GM12872 (cell line): ENCODE results near the gene PIGW.

Source experiments
- TF ChIP-seq, protein P1 (sequence below): IDR thresholded peaks from 3 replicates; pipeline ENCODE4 v1.5.1; 2011; ENCODE audit warnings: low read depth, mild to moderate bottlenecking, low read length, moderate library complexity; ENCODE audit not compliant: insufficient read depth

Gene PIGW

GRCh38 chr17:36504156-36504545 lies 30.6 kb upstream of the PIGW start:
- TF ChIP-seq, protein P1, sequence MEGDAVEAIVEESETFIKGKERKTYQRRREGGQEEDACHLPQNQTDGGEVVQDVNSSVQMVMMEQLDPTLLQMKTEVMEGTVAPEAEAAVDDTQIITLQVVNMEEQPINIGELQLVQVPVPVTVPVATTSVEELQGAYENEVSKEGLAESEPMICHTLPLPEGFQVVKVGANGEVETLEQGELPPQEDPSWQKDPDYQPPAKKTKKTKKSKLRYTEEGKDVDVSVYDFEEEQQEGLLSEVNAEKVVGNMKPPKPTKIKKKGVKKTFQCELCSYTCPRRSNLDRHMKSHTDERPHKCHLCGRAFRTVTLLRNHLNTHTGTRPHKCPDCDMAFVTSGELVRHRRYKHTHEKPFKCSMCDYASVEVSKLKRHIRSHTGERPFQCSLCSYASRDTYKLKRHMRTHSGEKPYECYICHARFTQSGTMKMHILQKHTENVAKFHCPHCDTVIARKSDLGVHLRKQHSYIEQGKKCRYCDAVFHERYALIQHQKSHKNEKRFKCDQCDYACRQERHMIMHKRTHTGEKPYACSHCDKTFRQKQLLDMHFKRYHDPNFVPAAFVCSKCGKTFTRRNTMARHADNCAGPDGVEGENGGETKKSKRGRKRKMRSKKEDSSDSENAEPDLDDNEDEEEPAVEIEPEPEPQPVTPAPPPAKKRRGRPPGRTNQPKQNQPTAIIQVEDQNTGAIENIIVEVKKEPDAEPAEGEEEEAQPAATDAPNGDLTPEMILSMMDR: no peak

- TF ChIP-seq, protein P1: no peak
Observed at GRCh38 chr17:36505171-36505570, 29.6 kb upstream of the PIGW start.

GRCh38 chr17:36506249-36506826 lies 28.4 kb upstream of the PIGW start:
- TF ChIP-seq, protein P1: no peak

- TF ChIP-seq, protein P1: no peak
Observed at GRCh38 chr17:36506831-36507230, 28.0 kb upstream of the PIGW start.

DNA sequence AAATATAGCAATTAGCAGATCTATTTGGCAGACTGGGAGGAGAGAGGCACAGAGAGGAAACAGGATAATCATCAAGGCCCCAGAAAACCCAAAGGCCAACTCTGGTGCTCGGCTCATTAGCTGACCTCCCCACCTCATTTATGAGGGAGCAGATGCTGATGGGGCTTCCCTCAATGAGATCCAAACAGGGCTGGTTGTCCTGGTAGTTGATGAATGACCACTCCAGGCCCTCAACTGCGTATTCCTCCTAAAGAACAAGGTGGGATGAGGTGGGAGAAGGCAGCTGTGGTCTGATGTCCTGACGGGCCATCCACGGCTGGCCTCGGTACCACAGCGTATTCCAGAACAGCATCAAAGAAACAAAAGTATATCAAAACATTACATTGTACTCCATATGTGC lies 27.5 kb upstream of the PIGW start:
- TF ChIP-seq, protein P1: no peak

DNA sequence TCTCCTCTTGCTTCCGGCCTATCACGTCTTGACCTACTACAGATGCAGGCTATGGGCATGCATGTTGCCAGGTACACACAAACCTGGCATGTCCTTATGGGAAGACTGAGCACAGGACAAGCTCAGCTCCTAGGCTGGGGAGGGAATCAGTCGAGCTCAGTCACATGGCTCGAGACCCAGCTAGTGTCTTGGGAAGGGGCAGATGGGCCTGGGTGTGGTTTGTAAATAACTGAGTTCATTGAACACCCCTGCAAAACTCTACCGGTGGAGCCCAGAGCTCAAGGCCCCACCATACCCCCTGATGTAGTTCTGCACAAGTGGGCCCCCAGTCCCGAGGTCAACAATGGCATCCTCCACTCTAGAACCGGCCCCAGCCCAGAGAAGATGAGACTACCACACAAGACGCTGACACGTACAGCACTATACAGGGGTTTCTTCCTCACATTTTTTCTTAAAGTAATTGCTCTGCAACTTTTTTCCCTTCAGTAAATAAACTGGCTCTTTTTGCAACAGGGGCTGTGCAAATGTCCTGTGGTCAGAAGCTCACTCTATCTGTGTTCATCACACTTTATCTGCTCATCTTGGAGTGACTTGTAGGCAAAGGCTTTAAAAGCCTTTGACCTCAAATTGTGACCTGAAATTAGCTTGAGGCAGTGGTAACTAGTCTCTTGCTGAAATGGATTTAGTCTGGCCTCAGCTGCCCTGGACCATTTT lies 25.4 kb upstream of the PIGW start:
- TF ChIP-seq, protein P1: no peak

- TF ChIP-seq, protein P1: no peak
Observed at GRCh38 chr17:36510636-36511035, 24.2 kb upstream of the PIGW start.
